VCaP (cell line): ENCODE results near the gene LRRC14B.

Experiments
- H3K27ac ChIP-seq: fragments of 450-650 bp; 2 replicates; pipeline ENCODE4 v1.5.1; 2017
- CTCF ChIP-seq: fragments of 450-650 bp; conservative IDR thresholded peaks from 2 replicates; pipeline ENCODE4 v1.5.1; 2017; ENCODE audit warnings: mild to moderate bottlenecking, moderate library complexity

The LRRC14B gene

GRCh38 chr5:149745-150485, 41.4 kb upstream of the LRRC14B start:
- no peak overlapping the region for H3K27ac ChIP-seq
- TF ChIP-seq CTCF: no peak

GRCh38 chr5:150746-151145, 40.5 kb upstream of the LRRC14B start:
- no peak for TF ChIP-seq CTCF
- no peak overlapping the region for H3K27ac ChIP-seq

- no peak overlapping the region for H3K27ac ChIP-seq
- TF ChIP-seq CTCF: no peak
Measured at GRCh38 chr5:152077-152476, 39.2 kb upstream of the LRRC14B start.

GRCh38 chr5:153256-153655, 38.0 kb upstream of the LRRC14B start:
- H3K27ac ChIP-seq: no peak overlapping the region
- no peak for TF ChIP-seq CTCF

GRCh38 chr5:154236-154635, 37.1 kb upstream of the LRRC14B start:
- no peak for TF ChIP-seq CTCF
- H3K27ac ChIP-seq: no peak overlapping the region

- TF ChIP-seq CTCF: no peak
- H3K27ac ChIP-seq: no peak overlapping the region
Measured at GRCh38 chr5:154826-155225, 36.5 kb upstream of the LRRC14B start.

- no peak for TF ChIP-seq CTCF
- no peak overlapping the region for H3K27ac ChIP-seq
Measured at GRCh38 chr5:155651-156410, 35.5 kb upstream of the LRRC14B start.
